ENCODE data around the gene GAREM2.

GAREM2 gene

DNA sequence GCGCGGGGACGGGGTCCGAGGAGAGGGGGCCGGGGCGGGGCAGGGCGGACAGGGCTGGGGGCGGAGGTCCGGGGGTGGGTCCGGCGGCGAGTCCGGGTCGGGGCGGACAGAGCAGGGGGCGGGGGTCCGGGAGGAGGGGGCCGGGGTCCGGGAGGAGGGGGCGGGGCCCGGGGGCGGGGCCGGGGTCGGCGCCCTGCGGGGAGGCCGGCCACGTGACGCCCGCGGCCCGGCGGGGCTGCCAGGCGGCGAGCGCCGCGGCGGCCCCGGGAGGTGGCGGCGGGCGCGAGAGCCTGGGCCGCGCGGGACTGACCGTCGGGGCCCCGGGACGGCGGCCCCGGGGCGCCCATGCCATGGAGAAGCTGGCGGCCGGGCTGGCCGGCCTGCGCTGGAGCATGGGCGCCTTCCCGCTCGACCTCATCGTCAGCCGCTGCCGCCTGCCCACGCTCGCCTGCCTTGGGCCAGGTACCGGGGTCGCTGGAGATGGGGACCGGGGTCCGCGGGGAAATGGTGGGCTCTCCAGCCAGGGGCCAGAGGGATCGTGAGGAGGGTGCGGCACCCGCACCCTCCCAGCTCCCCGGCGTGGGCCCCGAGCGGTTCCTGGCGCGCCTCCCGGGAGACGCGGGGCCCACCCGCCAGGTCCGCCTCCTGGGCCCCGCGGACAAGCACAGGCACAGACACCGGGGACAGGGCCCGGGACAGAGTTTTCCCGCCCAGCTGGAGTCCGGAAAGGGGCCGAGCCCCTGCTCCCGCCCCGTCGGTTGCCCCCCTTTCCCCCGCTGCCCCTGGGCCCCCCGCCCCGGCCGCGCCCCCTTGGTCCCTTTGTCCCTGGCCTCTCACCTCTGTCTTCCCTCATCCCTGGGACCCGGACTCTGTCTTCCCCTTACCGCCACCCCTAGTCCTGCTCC is at the start of gene GAREM2:
Gene GAREM2, plus strand, starts transcription at position 218 of the 905 bp plus-strand sequence. Its CDS starts 133 bp downstream, at position 351.
- Mint-ChIP-seq H3K27ac (peak within 1 kb of the TSS; percentile 86), H3K9me3 (peaks cover 0 to 1% of the 10 kb centered on the region in 2 donors), H3K4me3 (peak within 1 kb of the TSS; percentile 85 to 88), H3K36me3 (peaks cover 6% of the 10 kb centered on the region in 2 donors), H3K4me1 (peaks cover 15 to 18% of the 10 kb centered on the region in 2 donors), H3K27me3 (peaks cover 48 to 50% of the 10 kb centered on the region in 2 donors)
- ATAC-seq (replicated peaks): peak in 1 of 2 donors; percentile 27
- no peak for DNase-seq

DNA sequence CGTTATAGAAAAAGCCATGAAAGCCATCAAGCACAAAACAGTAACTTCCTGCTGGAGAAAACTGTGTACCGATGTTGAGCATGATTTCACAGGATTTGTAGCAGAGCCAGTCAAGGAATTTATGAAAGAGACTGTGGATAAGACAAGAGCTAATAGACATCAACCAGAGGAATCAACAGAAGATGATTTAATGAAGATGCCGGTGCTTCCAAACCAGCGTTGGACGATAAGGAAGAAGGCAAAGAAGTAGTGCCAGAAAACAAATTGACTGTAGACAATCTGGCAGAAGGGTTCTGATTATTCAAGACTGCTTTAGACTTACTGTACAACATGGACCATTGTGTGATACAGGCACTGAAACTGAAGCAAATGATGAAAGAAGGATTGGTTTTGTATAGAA is 49.5 kb upstream of the GAREM2 start:
- Mint-ChIP-seq H3K4me3 (no peak overlapping the region), H3K27ac (no peak overlapping the region), H3K27me3 (no peaks in the 10 kb centered on the region), H3K36me3 (peaks cover 0 to 34% of the 10 kb centered on the region in 2 donors), H3K4me1 (peaks cover 8% of the 10 kb centered on the region in 2 donors), H3K9me3 (no peaks in the 10 kb centered on the region)
- ATAC-seq (replicated peaks) (no peak), DNase-seq (no peak)

- ATAC-seq (replicated peaks) (no peak), DNase-seq (no peak)
- H3K4me3 Mint-ChIP-seq: no peak overlapping the region
- H3K27ac Mint-ChIP-seq: no peak overlapping the region
- H3K36me3 Mint-ChIP-seq: peaks cover 4 to 39% of the 10 kb centered on the region in 2 donors
- H3K27me3 Mint-ChIP-seq: no peaks in the 10 kb centered on the region
- peaks cover 6 to 8% of the 10 kb centered on the region in 2 donors for H3K4me1 Mint-ChIP-seq
- no peaks in the 10 kb centered on the region for H3K9me3 Mint-ChIP-seq
Measured at GRCh38 chr2:26126074-26126473, 46.8 kb upstream of the GAREM2 start.

- Mint-ChIP-seq H3K4me3 (no peak overlapping the region), H3K27ac (no peak overlapping the region), H3K9me3 (no peaks in the 10 kb centered on the region), H3K36me3 (peaks cover 4 to 25% of the 10 kb centered on the region in 2 donors), H3K27me3 (no peaks in the 10 kb centered on the region), H3K4me1 (peaks cover 3 to 7% of the 10 kb centered on the region in 2 donors)
- DNase-seq: no peak
- ATAC-seq (replicated peaks): no peak
Measured at GRCh38 chr2:26128176-26128575, 44.7 kb upstream of the GAREM2 start.

DNA sequence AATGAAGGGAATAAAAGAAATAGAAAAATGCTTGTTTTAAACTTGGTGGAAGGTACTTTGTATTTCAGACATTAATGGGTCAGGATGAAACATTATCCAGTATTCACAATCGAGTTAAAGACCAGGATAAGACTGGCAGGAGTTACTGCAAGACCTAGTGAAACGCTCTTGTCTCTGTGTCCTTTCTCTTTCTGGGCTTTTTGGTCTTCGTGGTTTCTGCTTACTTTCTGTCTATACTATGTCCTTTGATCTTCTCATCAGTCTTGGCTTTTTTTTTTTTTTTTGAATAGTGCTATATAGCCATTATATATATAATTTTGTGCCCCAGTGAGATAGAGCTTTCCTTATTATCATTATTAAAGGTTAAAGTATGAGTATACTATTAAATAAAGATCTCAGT is 42.1 kb upstream of the GAREM2 start:
- H3K27ac Mint-ChIP-seq: no peak overlapping the region
- H3K36me3 Mint-ChIP-seq: peaks cover 7 to 26% of the 10 kb centered on the region in 2 donors

DNA sequence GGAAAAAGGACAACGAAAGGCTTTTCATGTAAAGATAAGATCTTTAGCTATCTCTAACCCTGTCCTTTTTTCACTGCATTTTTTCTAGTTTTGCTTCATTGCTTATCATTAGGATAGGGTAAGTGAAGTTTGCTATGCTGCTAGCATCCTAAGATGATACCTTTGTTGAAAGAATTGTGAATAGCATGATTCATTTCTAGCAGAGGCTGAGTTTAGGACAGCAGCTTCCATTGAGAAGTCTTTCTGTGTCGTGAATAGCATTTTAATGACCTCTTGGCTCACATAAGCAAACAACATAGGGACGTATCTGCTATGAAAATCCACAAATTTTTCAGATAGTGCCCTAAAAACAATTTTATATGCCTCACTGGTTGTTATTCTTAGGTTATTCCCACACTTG is 36.4 kb upstream of the GAREM2 start:
- peaks cover 16 to 19% of the 10 kb centered on the region in 2 donors for H3K36me3 Mint-ChIP-seq
- DNase-seq (no peak), ATAC-seq (replicated peaks) (no peak)
- no peak overlapping the region for H3K27ac Mint-ChIP-seq
- H3K9me3 Mint-ChIP-seq: no peaks in the 10 kb centered on the region
- no peaks in the 10 kb centered on the region for H3K27me3 Mint-ChIP-seq
- no peak overlapping the region for H3K4me3 Mint-ChIP-seq
- peaks cover 0 to 1% of the 10 kb centered on the region in 2 donors for H3K4me1 Mint-ChIP-seq

More for the DNA sequence above, 42.1 kb upstream of the GAREM2 start:
- ATAC-seq (replicated peaks): no peak
- H3K4me3 Mint-ChIP-seq: no peak overlapping the region
- H3K9me3 Mint-ChIP-seq: no peaks in the 10 kb centered on the region
- H3K4me1 Mint-ChIP-seq: no peaks in the 10 kb centered on the region
- no peaks in the 10 kb centered on the region for H3K27me3 Mint-ChIP-seq
- no peak for DNase-seq

GRCh38 chr2:26139269-26140183 is 33.4 kb upstream of the GAREM2 start:
- no peaks in the 10 kb centered on the region for H3K9me3 Mint-ChIP-seq
- H3K36me3 Mint-ChIP-seq: peaks cover 15 to 21% of the 10 kb centered on the region in 2 donors
- H3K27ac Mint-ChIP-seq: no peak overlapping the region
- ATAC-seq (replicated peaks) (no peak), DNase-seq (no peak)
- H3K27me3 Mint-ChIP-seq: no peaks in the 10 kb centered on the region
- no peak overlapping the region for H3K4me3 Mint-ChIP-seq
- H3K4me1 Mint-ChIP-seq: peaks cover 0 to 1% of the 10 kb centered on the region in 2 donors

DNA sequence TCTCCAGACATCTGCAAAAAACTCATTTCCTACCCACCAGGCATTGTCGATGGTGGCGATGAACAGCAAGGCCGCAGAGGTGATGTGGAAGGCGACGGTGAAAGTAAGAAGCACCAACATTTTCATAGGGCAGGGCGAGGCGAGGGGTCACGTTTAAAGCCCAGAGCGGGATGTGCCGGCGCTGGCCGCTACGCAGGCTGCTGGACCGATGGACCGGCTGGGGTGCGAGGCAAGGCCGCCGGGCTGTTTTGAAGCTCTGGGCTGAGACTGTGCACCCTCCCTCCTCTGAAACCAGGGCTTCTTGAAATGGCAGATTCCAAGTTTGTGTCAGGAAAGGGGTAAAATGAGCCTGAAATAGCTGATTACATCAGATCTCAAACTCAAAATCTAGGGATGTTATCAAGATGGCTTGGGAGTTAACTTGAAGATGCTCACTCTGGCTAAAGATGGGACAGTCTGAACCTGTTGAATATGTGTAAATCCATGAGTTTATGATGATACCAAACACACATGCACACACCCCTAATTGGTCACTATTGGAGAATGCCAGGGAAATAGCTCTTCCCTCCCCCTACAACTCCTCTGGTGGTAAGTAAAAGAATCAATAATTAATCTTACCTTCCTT is 31.6 kb upstream of the GAREM2 start:
- H3K27me3 Mint-ChIP-seq: no peaks in the 10 kb centered on the region
- no peak for ATAC-seq (replicated peaks)

GRCh38 chr2:26144031-26144430 is 28.9 kb upstream of the GAREM2 start:
- Mint-ChIP-seq H3K27me3 (peaks cover 5 to 6% of the 10 kb centered on the region in 2 donors), H3K36me3 (peaks cover 8 to 9% of the 10 kb centered on the region in 2 donors), H3K4me1 (peaks cover 1 to 7% of the 10 kb centered on the region in 2 donors), H3K27ac (no peak overlapping the region), H3K4me3 (no peak overlapping the region), H3K9me3 (no peaks in the 10 kb centered on the region)
- ATAC-seq (replicated peaks) (no peak), DNase-seq (no peak)

More for the DNA sequence above, 31.6 kb upstream of the GAREM2 start:
- H3K36me3 Mint-ChIP-seq: peaks cover 9 to 12% of the 10 kb centered on the region in 2 donors
- H3K9me3 Mint-ChIP-seq: no peaks in the 10 kb centered on the region
- peak overlapping the region; percentile 37 for H3K27ac Mint-ChIP-seq
- H3K4me3 Mint-ChIP-seq: no peak overlapping the region
- H3K4me1 Mint-ChIP-seq: peaks cover 1 to 7% of the 10 kb centered on the region in 2 donors
- DNase-seq: no peak

- DNase-seq: peak; percentile 33
- H3K4me1 Mint-ChIP-seq: peaks cover 0 to 7% of the 10 kb centered on the region in 2 donors
- peak; percentile 63 to 68 for ATAC-seq (replicated peaks)
- no peak overlapping the region for H3K27ac Mint-ChIP-seq
- no peak overlapping the region for H3K4me3 Mint-ChIP-seq
- H3K27me3 Mint-ChIP-seq: peaks cover 9 to 12% of the 10 kb centered on the region in 2 donors
- peaks cover 9% of the 10 kb centered on the region in 2 donors for H3K36me3 Mint-ChIP-seq
- H3K9me3 Mint-ChIP-seq: no peaks in the 10 kb centered on the region
Measured at GRCh38 chr2:26144953-26145680, 27.8 kb upstream of the GAREM2 start.

DNA sequence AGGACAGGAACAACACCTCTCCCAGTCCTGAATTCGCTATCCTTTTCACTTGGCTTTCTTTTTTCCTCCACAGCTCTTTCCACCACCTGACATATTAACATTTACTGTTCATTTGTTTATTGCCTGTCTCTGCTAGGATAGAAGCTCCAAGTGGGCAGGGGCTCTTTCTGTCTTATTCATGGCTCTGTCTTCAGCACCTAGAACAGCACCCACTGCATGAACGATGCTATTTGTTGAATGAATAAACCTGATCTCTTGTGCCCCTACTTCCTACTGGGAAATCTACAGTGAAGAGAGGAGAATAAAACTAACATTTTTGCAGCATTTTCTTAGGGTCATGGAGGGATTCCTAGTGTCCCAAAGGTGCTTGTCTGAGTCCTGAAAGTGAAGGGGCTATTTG is 24.4 kb upstream of the GAREM2 start:
- DNase-seq (no peak), ATAC-seq (replicated peaks) (no peak)
- no peaks in the 10 kb centered on the region for H3K9me3 Mint-ChIP-seq
- H3K27me3 Mint-ChIP-seq: peaks cover 14 to 17% of the 10 kb centered on the region in 2 donors
- H3K36me3 Mint-ChIP-seq: peaks cover 0 to 1% of the 10 kb centered on the region in 2 donors
- H3K4me3 Mint-ChIP-seq: no peak overlapping the region
- no peak overlapping the region for H3K27ac Mint-ChIP-seq
- H3K4me1 Mint-ChIP-seq: peaks cover 0 to 7% of the 10 kb centered on the region in 2 donors

DNA sequence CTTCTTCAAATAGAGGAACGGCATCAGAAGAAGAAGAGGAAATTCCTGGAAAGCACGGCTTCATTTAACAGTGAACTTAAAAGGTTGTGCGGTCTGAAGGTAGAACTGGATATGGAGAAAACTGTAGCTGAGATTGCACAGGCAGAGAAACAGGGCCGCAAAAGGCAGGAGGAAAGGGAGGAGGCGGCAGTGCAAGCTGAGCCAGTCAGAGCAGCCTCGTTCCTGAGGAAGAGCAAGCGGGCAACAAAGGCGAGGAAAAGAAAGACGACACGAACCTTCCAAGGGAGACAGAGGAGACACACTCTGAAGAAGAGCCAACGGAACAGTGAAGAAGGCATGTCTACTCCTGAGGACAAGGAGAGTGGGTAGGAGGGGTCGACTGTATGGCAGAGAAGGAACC is 22.6 kb upstream of the GAREM2 start:
- ATAC-seq (replicated peaks) (no peak), DNase-seq (no peak)
- no peak overlapping the region for H3K27ac Mint-ChIP-seq
- peaks cover 14 to 17% of the 10 kb centered on the region in 2 donors for H3K27me3 Mint-ChIP-seq
- H3K4me1 Mint-ChIP-seq: peaks cover 0 to 2% of the 10 kb centered on the region in 2 donors
- no peak overlapping the region for H3K4me3 Mint-ChIP-seq
- H3K36me3 Mint-ChIP-seq: peaks cover 0 to 1% of the 10 kb centered on the region in 2 donors
- H3K9me3 Mint-ChIP-seq: peaks cover 0 to 1% of the 10 kb centered on the region in 2 donors

DNA sequence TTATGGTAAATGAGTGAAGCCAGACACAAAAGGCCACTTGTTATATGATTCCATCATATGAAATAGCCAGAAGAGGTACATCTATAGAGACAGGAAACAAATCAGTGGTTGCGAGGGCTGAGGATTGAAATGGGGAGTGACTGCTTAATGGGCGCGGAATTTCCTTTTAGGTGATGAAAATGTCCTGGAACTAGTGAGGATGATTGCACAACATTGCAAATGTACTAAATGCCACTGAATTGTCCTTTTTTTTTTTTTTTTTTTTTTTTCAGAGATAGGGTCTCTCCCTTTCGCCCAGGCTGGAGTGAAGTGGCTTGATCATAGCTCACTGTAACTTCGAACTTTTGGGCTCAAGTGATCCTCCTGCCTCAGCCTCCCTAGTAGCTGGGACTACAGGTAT is 15.3 kb upstream of the GAREM2 start:
- Mint-ChIP-seq H3K9me3 (peaks cover 3 to 4% of the 10 kb centered on the region in 2 donors), H3K36me3 (peaks cover 2 to 3% of the 10 kb centered on the region in 2 donors), H3K4me1 (peaks cover 0 to 5% of the 10 kb centered on the region in 2 donors), H3K27ac (no peak overlapping the region), H3K27me3 (peaks cover 0 to 5% of the 10 kb centered on the region in 2 donors), H3K4me3 (no peak overlapping the region)
- ATAC-seq (replicated peaks) (no peak), DNase-seq (no peak)

Data from stimulated activated naive B cell treated with anti-CD40 and anti-IgM and Interleukin-4, amounts not matched to agents 10 μg/mL and 1 μg/mL and 100 μg/mL, for 72 hours (primary cell).